SH-SY5Y (cell line): ENCODE results near the gene SLC6A18.

Source experiments
- GATA2 ChIP-seq: IDR thresholded peaks from 2 replicates; pipeline ENCODE4 v1.6.1; 2011; ENCODE audit warnings: mild to moderate bottlenecking, low read depth, low read length
- GATA3 ChIP-seq: IDR thresholded peaks from 2 replicates; pipeline ENCODE4 v1.6.1; 2011; ENCODE audit warnings: low read depth, mild to moderate bottlenecking, low read length, moderate library complexity

- TF ChIP-seq GATA2 (no peak), GATA3 (no peak)
These were observed 8.3 kb upstream of the SLC6A18 start for GRCh38 chr5:1216918-1217295.
